ENCODE results near the gene PACSIN2.

Gene PACSIN2

DNA sequence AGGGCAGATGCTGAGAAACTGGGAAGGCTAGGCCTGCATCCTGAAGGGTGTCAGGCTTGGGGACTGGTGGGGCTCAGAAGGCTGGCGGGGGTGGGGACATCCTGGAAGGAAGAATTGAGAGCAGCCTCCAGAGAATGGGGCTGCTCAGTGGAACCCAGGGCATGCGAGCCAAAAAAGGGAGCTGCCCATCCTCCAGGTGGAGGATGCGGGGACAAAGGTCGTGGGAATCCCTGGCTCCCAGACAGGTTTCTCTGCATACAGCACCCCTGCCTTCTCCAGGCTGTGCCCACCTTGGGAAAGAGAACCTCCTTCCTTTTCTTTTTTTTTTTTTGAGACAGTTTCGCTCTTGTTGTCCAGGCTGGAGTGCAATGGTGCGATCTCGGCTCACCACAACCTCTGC, 117.0 kb downstream of the PACSIN2 start:
- no peaks in the 10 kb centered on the region for H3K36me3 ChIP-seq (replicated peaks; ENCODE audit: insufficient read depth, low read length)
- no peaks in the 10 kb centered on the region for H3K27me3 ChIP-seq (replicated peaks; ENCODE audit: insufficient read depth, low read length)
- H3K4me1 ChIP-seq (ENCODE audit: low read length) = no peaks in the 10 kb centered on the region
- no peaks in the 10 kb centered on the region for H3K9me2 ChIP-seq (replicated peaks; ENCODE audit: insufficient read depth, low read length)
- H3K4me3 ChIP-seq (ENCODE audit: low read length) = no peak overlapping the region
- no peak overlapping the region for H3K27ac ChIP-seq (ENCODE audit: low read length)
- TF ChIP-seq EZH2phosphoT487 (IDR thresholded peaks at IDR 0.05; ENCODE audit: low read length) (no peak), CTCF (IDR thresholded peaks at IDR 0.05; ENCODE audit: low read length) (no peak), EZH2 (optimal IDR thresholded peaks at IDR 0.05; ENCODE audit: low read depth, low read length) (no peak)
- no peaks in the 10 kb centered on the region for H4K20me1 ChIP-seq (ENCODE audit: insufficient read depth, low read length)
- H2AFZ ChIP-seq (ENCODE audit: low read length) = no peak overlapping the region
- H3F3A ChIP-seq (ENCODE audit: insufficient read depth, low read length) = no peaks in the 10 kb centered on the region
- no peaks in the 10 kb centered on the region for H3K9me3 ChIP-seq (replicated peaks; ENCODE audit: insufficient read depth, low read length)
- no peak for DNase-seq
- no peak overlapping the region for H3K9ac ChIP-seq (ENCODE audit: low read length)
- no peak overlapping the region for H3K4me2 ChIP-seq (ENCODE audit: low read depth, low read length)
- no peaks in the 10 kb centered on the region for H3K79me2 ChIP-seq (ENCODE audit: low read length)

- Histone ChIP-seq H3K79me2 (ENCODE audit: low read length) (no peaks in the 10 kb centered on the region), H3K9me2 (replicated peaks; ENCODE audit: insufficient read depth, low read length) (no peaks in the 10 kb centered on the region), H3F3A (ENCODE audit: insufficient read depth, low read length) (no peaks in the 10 kb centered on the region), H4K20me1 (ENCODE audit: insufficient read depth, low read length) (no peaks in the 10 kb centered on the region), H3K27me3 (replicated peaks; ENCODE audit: insufficient read depth, low read length) (no peaks in the 10 kb centered on the region), H3K9me3 (replicated peaks; ENCODE audit: insufficient read depth, low read length) (no peaks in the 10 kb centered on the region), H3K36me3 (replicated peaks; ENCODE audit: insufficient read depth, low read length) (no peaks in the 10 kb centered on the region), H3K9ac (ENCODE audit: low read length) (no peak overlapping the region), H2AFZ (ENCODE audit: low read length) (no peak overlapping the region), H3K4me1 (ENCODE audit: low read length) (no peaks in the 10 kb centered on the region), H3K4me3 (ENCODE audit: low read length) (no peak overlapping the region), H3K27ac (ENCODE audit: low read length) (no peak overlapping the region), H3K4me2 (ENCODE audit: low read depth, low read length) (no peak overlapping the region)
- DNase-seq = no peak
- TF ChIP-seq EZH2 (optimal IDR thresholded peaks at IDR 0.05; ENCODE audit: low read depth, low read length) = no peak
- no peak for TF ChIP-seq CTCF (IDR thresholded peaks at IDR 0.05; ENCODE audit: low read length)
- no peak for TF ChIP-seq EZH2phosphoT487 (IDR thresholded peaks at IDR 0.05; ENCODE audit: low read length)
Measured at GRCh38 chr22:42895541-42895981, 119.4 kb downstream of the PACSIN2 start.

GRCh38 chr22:42895087-42895486, 119.9 kb downstream of the PACSIN2 start:
- Histone ChIP-seq H3K9me2 (replicated peaks; ENCODE audit: insufficient read depth, low read length) (no peaks in the 10 kb centered on the region), H3F3A (ENCODE audit: insufficient read depth, low read length) (no peaks in the 10 kb centered on the region), H3K27me3 (replicated peaks; ENCODE audit: insufficient read depth, low read length) (no peaks in the 10 kb centered on the region), H3K27ac (ENCODE audit: low read length) (no peak overlapping the region), H3K9me3 (replicated peaks; ENCODE audit: insufficient read depth, low read length) (no peaks in the 10 kb centered on the region), H3K4me3 (ENCODE audit: low read length) (no peak overlapping the region), H3K36me3 (replicated peaks; ENCODE audit: insufficient read depth, low read length) (no peaks in the 10 kb centered on the region), H3K79me2 (ENCODE audit: low read length) (no peaks in the 10 kb centered on the region), H3K9ac (ENCODE audit: low read length) (no peak overlapping the region), H3K4me2 (ENCODE audit: low read depth, low read length) (no peak overlapping the region), H4K20me1 (ENCODE audit: insufficient read depth, low read length) (no peaks in the 10 kb centered on the region), H3K4me1 (ENCODE audit: low read length) (no peaks in the 10 kb centered on the region), H2AFZ (ENCODE audit: low read length) (no peak overlapping the region)
- DNase-seq = no peak
- TF ChIP-seq EZH2 (optimal IDR thresholded peaks at IDR 0.05; ENCODE audit: low read depth, low read length) (no peak), CTCF (IDR thresholded peaks at IDR 0.05; ENCODE audit: low read length) (no peak), EZH2phosphoT487 (IDR thresholded peaks at IDR 0.05; ENCODE audit: low read length) (no peak)

Data from MM.1S (cell line).